Forelimb muscle (tissue), 1 donor: ENCODE results near the gene A1BG. TPM values are rescaled to one million over a fixed set of nuclear protein-coding genes. Genes with fewer than 3 reads are reported as not detected.

Experiments
- DNase-seq: peaks from one replicate; pipeline ENCODE4 v3.0.0-alpha.2; 2013; ENCODE audit warnings: low read depth
- polyA plus RNA-seq: library from polyadenylated mRNA; unstranded; fragments of 120-200 nt; gene quantifications from one replicate; pipeline ENCODE4 v1.2.1, GENCODE V29; 2013; ENCODE audit not compliant: insufficient read length

Gene A1BG
- polyA plus RNA-seq, 1 donor = 3.6 TPM

- DNase-seq = no peak
Measured at GRCh38 chr19:58300620-58301019, 52.7 kb downstream of the A1BG start.

- DNase-seq = no peak
Measured at GRCh38 chr19:58296104-58296503, 57.2 kb downstream of the A1BG start.

Other genes starting within 250 kb of the A1BG start
- 10.6 TPM for gene ZNF329, start 202.7 kb downstream of the A1BG start, polyA plus RNA-seq
- 8.3 TPM for gene ZNF274, start 170.4 kb downstream of the A1BG start, polyA plus RNA-seq
- 14.6 TPM for gene ZNF544, start 124.6 kb downstream of the A1BG start, polyA plus RNA-seq
- 5.3 TPM for gene ZNF8, start 74.5 kb downstream of the A1BG start, polyA plus RNA-seq
- 33.6 TPM for gene ERVK3-1, start 48.1 kb downstream of the A1BG start, polyA plus RNA-seq
- gene ZSCAN22, start 26.5 kb downstream of the A1BG start, polyA plus RNA-seq = 2.7 TPM
- gene ZNF497, start 9.3 kb upstream of the A1BG start, polyA plus RNA-seq = 2.4 TPM
- gene ZNF837, start 27.5 kb upstream of the A1BG start, polyA plus RNA-seq = 1.9 TPM
- 1,975 TPM for gene RPS5, start 33.8 kb upstream of the A1BG start, polyA plus RNA-seq
- gene RNF225, start 42.2 kb upstream of the A1BG start, polyA plus RNA-seq = not detected
- gene ZNF584, start 55.2 kb upstream of the A1BG start, polyA plus RNA-seq = 4.4 TPM
- 3.8 TPM for gene ZNF132, start 86.7 kb upstream of the A1BG start, polyA plus RNA-seq
- 3.3 TPM for gene ZNF324B, start 98.1 kb upstream of the A1BG start, polyA plus RNA-seq
- gene ZNF324, start 113.6 kb upstream of the A1BG start, polyA plus RNA-seq = 5.2 TPM
- gene ZNF446, start 122.9 kb upstream of the A1BG start, polyA plus RNA-seq = 7.0 TPM
- 3.6 TPM for gene SLC27A5, start 158.5 kb upstream of the A1BG start, polyA plus RNA-seq
- gene ZBTB45, start 166.3 kb upstream of the A1BG start, polyA plus RNA-seq = 8.5 TPM
- 322 TPM for gene TRIM28, start 190.6 kb upstream of the A1BG start, polyA plus RNA-seq
- gene CHMP2A, start 201.6 kb upstream of the A1BG start, polyA plus RNA-seq = 76.0 TPM
- 61.8 TPM for gene UBE2M, start 205.1 kb upstream of the A1BG start, polyA plus RNA-seq
- gene MZF1, start 219.8 kb upstream of the A1BG start, polyA plus RNA-seq = 17.2 TPM